Measurements from ENCODE around the gene PITPNC1. TPM values are rescaled to one million over a fixed set of nuclear protein-coding genes. Genes with fewer than 3 reads are reported as not detected.

The PITPNC1 gene
- total and polyA plus RNA-seq, 2 donors (not counting 3 experiments of a cell fraction or from before 2014, with no cell fraction given): 2.4 to 9.6 TPM

DNA sequence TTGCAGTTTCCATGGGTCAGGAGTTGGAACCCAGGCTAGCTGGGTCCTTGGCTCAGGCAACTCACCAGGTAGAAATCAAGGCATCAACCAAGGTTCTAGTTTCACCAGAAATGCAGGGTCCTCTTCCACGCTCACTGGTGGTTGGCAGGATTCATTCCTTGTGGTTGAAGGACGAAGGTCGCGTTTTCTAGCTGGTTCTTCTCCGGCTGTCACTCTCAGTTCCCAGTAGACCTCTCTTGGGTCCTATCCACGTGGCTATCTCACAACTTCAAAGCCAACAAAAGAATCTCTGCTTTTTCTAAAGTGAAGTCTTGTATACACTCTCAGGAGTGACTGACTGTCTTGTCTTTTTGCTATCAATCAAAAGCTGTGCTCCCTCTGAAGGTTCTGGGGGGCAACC is 194.4 kb downstream of the PITPNC1 start:
- Histone ChIP-seq H3K4me2 (ENCODE audit: insufficient read depth, low read length) (no peak overlapping the region), H3K79me2 (ENCODE audit: control insufficient read depth, insufficient read depth, low read length) (no peaks in the 10 kb centered on the region), H3K4me3 (replicated peaks in 1 of 3; ENCODE audit: insufficient read depth in 1 of 3, low read depth in 1 of 3, low read length in 3 of 3) (no peak overlapping the region), H3K9me3 (replicated peaks; ENCODE audit: control insufficient read depth, insufficient read depth, low read length) (no peaks in the 10 kb centered on the region), H3K27me3 (ENCODE audit: control insufficient read depth in 2 of 2, insufficient read depth in 2 of 2, low read length in 2 of 2) (no peaks in the 10 kb centered on the region), H2AFZ (ENCODE audit: low read depth, low read length) (no peak overlapping the region), H3K9me1 (replicated peaks; ENCODE audit: control insufficient read depth, extremely low read depth, insufficient read depth, low read length) (no peaks in the 10 kb centered on the region), H3K27ac (ENCODE audit: insufficient read depth, low read depth, low read length) (no peak overlapping the region), H4K20me1 (replicated peaks; ENCODE audit: control insufficient read depth, extremely low read depth, insufficient read depth, low read length) (no peaks in the 10 kb centered on the region), H3K36me3 (ENCODE audit: control insufficient read depth in 2 of 2, extremely low read depth in 1 of 2, insufficient read depth in 2 of 2, low read length in 2 of 2) (no peaks in the 10 kb centered on the region), H3K9ac (replicated peaks; ENCODE audit: extremely low read depth, insufficient read depth, low read length) (no peak overlapping the region), H3K4me1 (ENCODE audit: control insufficient read depth, extremely low read depth, insufficient read depth, low read length) (no peaks in the 10 kb centered on the region)
- no peak for DNase-seq (ENCODE audit: low read depth, low spot score)
- no peak for FAIRE-seq
- no TSS peak for BruUV-seq (replicated peaks)
- ChIA-PET CTCF (no interaction called here), POLR2A (no interaction called here)
- TF ChIP-seq EZH2 (IDR thresholded peaks at IDR 0.05; ENCODE audit: borderline replicate concordance, low read depth, low read length, severe bottlenecking) (no peak), FOS (IDR thresholded peaks at IDR 0.05; ENCODE audit: borderline replicate concordance, insufficient read depth, low read length) (no peak), JUN (IDR thresholded peaks at IDR 0.05; ENCODE audit: borderline replicate concordance, insufficient read depth, insufficient read length, low read depth) (no peak), MYC (IDR thresholded peaks at IDR 0.05; ENCODE audit: low read depth, low read length) (no peak), POLR2A (IDR thresholded peaks at IDR 0.05; ENCODE audit: low read depth, low read length) (no peak)
- TF ChIP-seq, protein P1, sequence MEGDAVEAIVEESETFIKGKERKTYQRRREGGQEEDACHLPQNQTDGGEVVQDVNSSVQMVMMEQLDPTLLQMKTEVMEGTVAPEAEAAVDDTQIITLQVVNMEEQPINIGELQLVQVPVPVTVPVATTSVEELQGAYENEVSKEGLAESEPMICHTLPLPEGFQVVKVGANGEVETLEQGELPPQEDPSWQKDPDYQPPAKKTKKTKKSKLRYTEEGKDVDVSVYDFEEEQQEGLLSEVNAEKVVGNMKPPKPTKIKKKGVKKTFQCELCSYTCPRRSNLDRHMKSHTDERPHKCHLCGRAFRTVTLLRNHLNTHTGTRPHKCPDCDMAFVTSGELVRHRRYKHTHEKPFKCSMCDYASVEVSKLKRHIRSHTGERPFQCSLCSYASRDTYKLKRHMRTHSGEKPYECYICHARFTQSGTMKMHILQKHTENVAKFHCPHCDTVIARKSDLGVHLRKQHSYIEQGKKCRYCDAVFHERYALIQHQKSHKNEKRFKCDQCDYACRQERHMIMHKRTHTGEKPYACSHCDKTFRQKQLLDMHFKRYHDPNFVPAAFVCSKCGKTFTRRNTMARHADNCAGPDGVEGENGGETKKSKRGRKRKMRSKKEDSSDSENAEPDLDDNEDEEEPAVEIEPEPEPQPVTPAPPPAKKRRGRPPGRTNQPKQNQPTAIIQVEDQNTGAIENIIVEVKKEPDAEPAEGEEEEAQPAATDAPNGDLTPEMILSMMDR (IDR thresholded peaks at IDR 0.05; ENCODE audit: extremely low read depth in 1 of 2, insufficient read depth in 1 of 2, low read depth in 1 of 2, low read length in 2 of 2): no peak
- TF ChIP-seq, protein P2, sequence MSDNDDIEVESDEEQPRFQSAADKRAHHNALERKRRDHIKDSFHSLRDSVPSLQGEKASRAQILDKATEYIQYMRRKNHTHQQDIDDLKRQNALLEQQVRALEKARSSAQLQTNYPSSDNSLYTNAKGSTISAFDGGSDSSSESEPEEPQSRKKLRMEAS (IDR thresholded peaks at IDR 0.05; ENCODE audit: insufficient read depth, insufficient read length): no peak
- intact Hi-C loops (cut with micrococcal nuclease) (no loop called here), dilution Hi-C loops (cut with MboI; ENCODE audit: extremely low pct_ligation_motif_present, low sequenced_read_pairs) (no loop called here)

Measured in endothelial cell of umbilical vein (primary cell).